Measurements from ENCODE around the gene IDH2. TPM values are rescaled to one million over a fixed set of nuclear protein-coding genes. Genes with fewer than 3 reads are reported as not detected.

The IDH2 gene
- total RNA-seq, 1 donor from 2014 or later = 49.7 TPM

DNA sequence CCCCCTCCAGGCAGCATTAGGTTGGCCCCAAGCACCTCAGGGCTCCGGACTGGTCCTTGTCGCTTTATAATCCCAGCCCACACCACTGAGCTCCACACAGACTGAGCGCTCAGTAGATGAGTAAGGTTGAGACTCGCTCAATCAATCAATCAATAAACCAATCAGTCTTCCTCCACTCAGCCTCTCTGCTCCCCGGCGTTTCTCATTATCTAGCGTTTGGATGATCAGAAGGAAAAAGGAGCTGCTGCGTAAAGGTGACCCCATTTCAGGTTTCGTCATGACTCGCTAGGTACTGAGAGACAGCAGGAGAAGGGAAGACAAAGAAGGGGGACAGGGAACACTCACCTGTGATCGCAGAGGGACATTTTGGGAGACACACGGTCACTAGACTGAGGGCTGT is 59.9 kb downstream of the IDH2 start:
- no peaks in the 10 kb centered on the region for H3K36me3 ChIP-seq
- H3K4me1 ChIP-seq = peaks cover 0 to 10% of the 10 kb centered on the region in 2 donors
- no peak overlapping the region for H3K4me3 ChIP-seq
- no peak for DNase-seq (ENCODE audit: low spot score in 2 of 2)
- no peaks in the 10 kb centered on the region for H3K27me3 ChIP-seq
- no peaks in the 10 kb centered on the region for H3K9me3 ChIP-seq
- no peak overlapping the region for H3K27ac ChIP-seq
- TF ChIP-seq, protein P1, sequence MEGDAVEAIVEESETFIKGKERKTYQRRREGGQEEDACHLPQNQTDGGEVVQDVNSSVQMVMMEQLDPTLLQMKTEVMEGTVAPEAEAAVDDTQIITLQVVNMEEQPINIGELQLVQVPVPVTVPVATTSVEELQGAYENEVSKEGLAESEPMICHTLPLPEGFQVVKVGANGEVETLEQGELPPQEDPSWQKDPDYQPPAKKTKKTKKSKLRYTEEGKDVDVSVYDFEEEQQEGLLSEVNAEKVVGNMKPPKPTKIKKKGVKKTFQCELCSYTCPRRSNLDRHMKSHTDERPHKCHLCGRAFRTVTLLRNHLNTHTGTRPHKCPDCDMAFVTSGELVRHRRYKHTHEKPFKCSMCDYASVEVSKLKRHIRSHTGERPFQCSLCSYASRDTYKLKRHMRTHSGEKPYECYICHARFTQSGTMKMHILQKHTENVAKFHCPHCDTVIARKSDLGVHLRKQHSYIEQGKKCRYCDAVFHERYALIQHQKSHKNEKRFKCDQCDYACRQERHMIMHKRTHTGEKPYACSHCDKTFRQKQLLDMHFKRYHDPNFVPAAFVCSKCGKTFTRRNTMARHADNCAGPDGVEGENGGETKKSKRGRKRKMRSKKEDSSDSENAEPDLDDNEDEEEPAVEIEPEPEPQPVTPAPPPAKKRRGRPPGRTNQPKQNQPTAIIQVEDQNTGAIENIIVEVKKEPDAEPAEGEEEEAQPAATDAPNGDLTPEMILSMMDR (IDR thresholded peaks at IDR 0.05) = no peak
- intact Hi-C loops (cut with DNase I) = no loop called here

DNA sequence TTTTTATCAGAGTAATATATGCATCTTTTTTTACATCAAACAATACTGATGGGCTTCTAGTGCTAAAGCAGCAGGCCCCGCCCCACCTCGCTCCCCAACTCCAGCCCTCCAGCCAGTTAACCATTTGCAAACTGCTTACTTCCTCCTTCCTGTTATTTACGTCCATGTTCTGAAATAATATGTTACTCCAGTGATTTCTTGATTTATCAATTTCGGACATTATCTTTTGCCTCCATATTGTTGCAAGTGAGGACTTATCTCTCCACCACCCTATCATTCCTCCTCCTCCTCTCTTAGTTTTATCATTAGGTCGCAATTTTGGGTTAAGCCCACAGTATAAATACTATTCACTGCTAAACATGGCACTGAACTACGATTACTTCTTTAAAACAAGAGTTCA is 61.6 kb downstream of the IDH2 start:
- TF ChIP-seq, protein P1 (IDR thresholded peaks at IDR 0.05) = no peak
- no peaks in the 10 kb centered on the region for H3K9me3 ChIP-seq
- no peaks in the 10 kb centered on the region for H3K4me1 ChIP-seq
- intact Hi-C loops (cut with DNase I) = no loop called here
- no peaks in the 10 kb centered on the region for H3K36me3 ChIP-seq
- H3K27me3 ChIP-seq = no peaks in the 10 kb centered on the region
- no peak overlapping the region for H3K4me3 ChIP-seq
- DNase-seq (ENCODE audit: low spot score in 2 of 2) = no peak
- no peak overlapping the region for H3K27ac ChIP-seq

DNA sequence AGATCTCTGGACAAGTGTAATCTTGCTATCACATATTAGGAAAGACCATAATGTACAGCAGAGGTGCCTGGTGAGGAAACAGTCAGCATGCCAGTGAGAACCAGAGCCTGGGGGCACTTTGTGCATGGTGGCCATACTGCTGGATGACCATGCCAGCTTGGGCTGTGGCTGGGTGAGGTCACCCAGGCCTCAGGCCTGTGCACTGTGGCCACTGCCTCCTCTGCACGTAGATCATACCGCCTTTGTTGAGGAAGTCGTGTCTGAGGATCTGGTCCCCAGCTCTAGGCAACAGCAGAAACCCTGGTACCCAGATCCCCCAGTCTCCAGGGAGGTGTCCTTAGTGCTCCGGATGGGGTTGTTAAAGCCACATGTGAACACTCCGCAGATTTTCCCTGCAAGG is 62.3 kb downstream of the IDH2 start:
- no peak for DNase-seq (ENCODE audit: low spot score in 2 of 2)
- H3K27ac ChIP-seq = no peak overlapping the region
- H3K36me3 ChIP-seq = no peaks in the 10 kb centered on the region
- no peaks in the 10 kb centered on the region for H3K27me3 ChIP-seq
- H3K9me3 ChIP-seq = no peaks in the 10 kb centered on the region
- intact Hi-C loops (cut with DNase I) = no loop called here
- H3K4me3 ChIP-seq = no peak overlapping the region
- TF ChIP-seq, protein P1 (IDR thresholded peaks at IDR 0.05) = no peak
- no peaks in the 10 kb centered on the region for H3K4me1 ChIP-seq

DNA sequence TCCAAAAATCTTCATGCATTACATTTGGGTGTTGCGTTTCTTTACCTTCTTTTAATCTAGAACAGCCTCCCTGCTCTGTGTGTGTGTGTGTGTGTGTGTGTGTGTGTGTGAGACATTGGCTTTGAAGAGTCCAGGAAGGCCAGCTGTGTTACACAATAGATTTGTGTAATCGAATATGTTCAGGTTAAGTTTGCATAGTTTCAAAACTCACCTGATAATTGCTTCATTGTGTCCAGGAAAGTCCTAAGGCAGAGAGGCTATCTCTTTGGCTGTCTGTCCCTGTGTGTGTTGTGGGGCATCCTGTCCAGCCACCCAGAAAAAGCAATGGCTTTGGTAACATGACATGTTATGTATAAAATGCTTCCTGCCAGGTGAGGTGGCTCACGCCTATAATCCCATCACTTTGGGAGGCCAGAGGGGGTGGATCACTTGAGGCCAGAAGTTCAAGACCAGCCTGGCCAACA is 63.6 kb downstream of the IDH2 start:
- no peaks in the 10 kb centered on the region for H3K9me3 ChIP-seq
- H3K36me3 ChIP-seq = no peaks in the 10 kb centered on the region
- no peak for DNase-seq (ENCODE audit: low spot score in 2 of 2)
- TF ChIP-seq, protein P1 (IDR thresholded peaks at IDR 0.05) = no peak
- H3K4me3 ChIP-seq = no peak overlapping the region
- H3K27me3 ChIP-seq = no peaks in the 10 kb centered on the region
- H3K4me1 ChIP-seq = no peaks in the 10 kb centered on the region
- intact Hi-C loops (cut with DNase I) = no loop called here
- no peak overlapping the region for H3K27ac ChIP-seq

DNA sequence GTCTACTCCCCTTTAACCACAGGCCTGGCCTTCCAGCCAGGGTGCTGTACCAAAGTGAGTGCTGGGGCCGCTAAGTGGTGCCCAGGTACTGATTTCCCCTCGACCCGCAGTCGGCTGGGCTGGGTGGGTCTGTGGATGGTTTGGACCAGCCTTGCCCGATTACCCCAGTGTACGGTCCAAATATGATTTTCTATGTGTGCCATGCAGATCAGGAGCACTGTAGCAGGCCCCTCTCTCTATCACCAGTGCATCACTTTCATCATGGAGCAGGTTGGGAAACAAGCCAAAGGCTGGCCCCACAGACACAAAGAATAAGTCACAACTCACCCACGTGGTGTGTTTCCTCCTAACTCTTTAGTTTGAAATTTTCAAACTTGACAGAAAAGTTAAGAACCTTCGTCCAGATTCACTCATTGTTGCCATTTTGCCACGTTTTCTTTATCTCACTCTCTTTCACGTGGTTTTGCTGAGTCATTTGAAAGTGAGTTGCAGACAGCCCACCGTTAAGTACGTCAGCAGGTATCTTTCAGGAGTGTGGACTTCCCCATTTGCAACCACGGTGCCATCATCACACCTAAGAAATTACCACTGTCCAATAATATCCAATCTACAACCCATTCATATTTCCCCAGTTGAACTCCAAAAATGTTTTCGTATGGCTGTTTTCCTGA is 64.2 kb downstream of the IDH2 start:
- no peak for DNase-seq (ENCODE audit: low spot score in 2 of 2)
- no peak overlapping the region for H3K27ac ChIP-seq
- no peak overlapping the region for H3K4me3 ChIP-seq
- H3K36me3 ChIP-seq = no peaks in the 10 kb centered on the region
- TF ChIP-seq, protein P1 (IDR thresholded peaks at IDR 0.05) = no peak
- H3K4me1 ChIP-seq = no peaks in the 10 kb centered on the region
- intact Hi-C loops (cut with DNase I) = no loop called here
- no peaks in the 10 kb centered on the region for H3K9me3 ChIP-seq
- H3K27me3 ChIP-seq = no peaks in the 10 kb centered on the region

DNA sequence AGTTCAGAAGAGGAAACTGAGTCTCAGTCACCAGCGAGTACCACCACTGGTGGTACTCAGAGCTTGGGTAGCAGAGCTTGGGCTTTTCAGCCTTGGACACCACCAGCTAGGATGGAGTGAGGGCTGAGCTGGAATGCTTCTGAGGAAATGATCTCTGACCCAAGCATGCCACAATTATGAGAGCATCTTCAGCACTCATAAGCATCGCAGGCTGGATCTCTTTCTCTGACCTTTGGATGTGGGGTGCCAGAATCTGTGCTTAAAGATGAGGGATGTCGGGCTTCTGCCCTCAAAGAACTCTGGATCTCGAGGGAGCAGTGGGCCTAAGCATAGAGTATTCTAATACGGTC is 64.8 kb downstream of the IDH2 start:
- Histone ChIP-seq H3K4me1 (no peaks in the 10 kb centered on the region), H3K36me3 (no peaks in the 10 kb centered on the region), H3K27me3 (no peaks in the 10 kb centered on the region), H3K9me3 (no peaks in the 10 kb centered on the region), H3K27ac (no peak overlapping the region), H3K4me3 (no peak overlapping the region)
- intact Hi-C loops (cut with DNase I) = no loop called here
- TF ChIP-seq, protein P1 (IDR thresholded peaks at IDR 0.05) = no peak
- peak in 1 of 2 donors; percentile 5 for DNase-seq (ENCODE audit: low spot score in 2 of 2)

Data from ascending aorta (tissue), 2 donors.